Measurements from ENCODE around the gene KTN1.

KTN1 gene

DNA sequence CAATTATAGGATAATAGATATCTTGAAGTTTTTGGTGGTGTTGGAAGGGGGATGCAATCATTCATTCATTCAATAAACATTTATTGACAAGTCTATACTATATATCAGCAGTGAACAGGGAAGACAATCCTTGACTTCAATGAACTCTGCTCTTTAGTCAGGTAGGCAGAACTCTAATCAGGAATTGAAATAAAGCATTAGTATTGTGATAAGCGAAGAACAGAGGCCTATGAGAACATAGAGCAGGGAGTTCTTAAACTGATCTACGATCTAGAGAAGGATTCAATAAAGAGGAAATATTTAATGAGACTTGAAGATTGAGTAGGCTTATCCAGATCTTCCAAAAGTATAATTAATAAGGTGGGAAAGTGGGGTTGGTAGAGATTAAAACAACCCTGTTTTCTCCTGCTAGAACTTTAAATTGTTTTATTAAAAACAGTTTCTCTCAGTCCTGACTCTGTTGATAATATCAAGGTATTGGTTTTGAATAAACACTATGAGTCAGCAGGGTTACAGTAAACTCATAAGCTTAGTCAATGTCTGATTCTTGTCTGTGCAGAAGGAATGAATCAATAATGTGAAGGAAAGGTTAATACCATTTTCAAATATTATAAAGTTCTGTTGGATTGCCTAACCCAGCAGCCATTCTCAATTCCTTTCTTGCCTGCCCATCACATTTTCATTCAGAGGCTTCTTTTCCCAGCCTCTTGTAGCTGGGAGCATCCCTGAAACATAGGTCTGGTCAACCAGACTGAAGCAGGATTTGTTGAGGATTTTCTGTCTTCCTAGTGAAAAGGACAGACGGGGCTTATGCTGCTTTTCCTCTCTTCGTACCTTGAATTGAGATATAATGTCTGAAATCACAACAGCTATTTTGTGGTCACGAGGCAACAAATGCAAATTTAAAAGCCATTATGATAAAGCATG lies 38.9 kb upstream of the KTN1 start:
- Histone ChIP-seq H3K79me2 (no peaks in the 10 kb centered on the region), H3K27ac (no peak overlapping the region), H2AFZ (peak overlapping the region; percentile 30), H3K36me3 (ENCODE audit: control insufficient read depth, insufficient read depth, low read length) (no peaks in the 10 kb centered on the region), H3K9ac (no peak overlapping the region), H3K4me2 (ENCODE audit: low read length) (no peak overlapping the region), H3K4me3 (ENCODE audit: low read depth, low read length) (no peak overlapping the region), H3K9me3 (ENCODE audit: control insufficient read depth, low read length) (no peaks in the 10 kb centered on the region), H3K4me1 (no peaks in the 10 kb centered on the region), H3K27me3 (ENCODE audit: control insufficient read depth, insufficient read depth, low read length) (no peaks in the 10 kb centered on the region)
- TF ChIP-seq, protein P1, sequence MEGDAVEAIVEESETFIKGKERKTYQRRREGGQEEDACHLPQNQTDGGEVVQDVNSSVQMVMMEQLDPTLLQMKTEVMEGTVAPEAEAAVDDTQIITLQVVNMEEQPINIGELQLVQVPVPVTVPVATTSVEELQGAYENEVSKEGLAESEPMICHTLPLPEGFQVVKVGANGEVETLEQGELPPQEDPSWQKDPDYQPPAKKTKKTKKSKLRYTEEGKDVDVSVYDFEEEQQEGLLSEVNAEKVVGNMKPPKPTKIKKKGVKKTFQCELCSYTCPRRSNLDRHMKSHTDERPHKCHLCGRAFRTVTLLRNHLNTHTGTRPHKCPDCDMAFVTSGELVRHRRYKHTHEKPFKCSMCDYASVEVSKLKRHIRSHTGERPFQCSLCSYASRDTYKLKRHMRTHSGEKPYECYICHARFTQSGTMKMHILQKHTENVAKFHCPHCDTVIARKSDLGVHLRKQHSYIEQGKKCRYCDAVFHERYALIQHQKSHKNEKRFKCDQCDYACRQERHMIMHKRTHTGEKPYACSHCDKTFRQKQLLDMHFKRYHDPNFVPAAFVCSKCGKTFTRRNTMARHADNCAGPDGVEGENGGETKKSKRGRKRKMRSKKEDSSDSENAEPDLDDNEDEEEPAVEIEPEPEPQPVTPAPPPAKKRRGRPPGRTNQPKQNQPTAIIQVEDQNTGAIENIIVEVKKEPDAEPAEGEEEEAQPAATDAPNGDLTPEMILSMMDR (IDR thresholded peaks at IDR 0.05), result no peak

DNA sequence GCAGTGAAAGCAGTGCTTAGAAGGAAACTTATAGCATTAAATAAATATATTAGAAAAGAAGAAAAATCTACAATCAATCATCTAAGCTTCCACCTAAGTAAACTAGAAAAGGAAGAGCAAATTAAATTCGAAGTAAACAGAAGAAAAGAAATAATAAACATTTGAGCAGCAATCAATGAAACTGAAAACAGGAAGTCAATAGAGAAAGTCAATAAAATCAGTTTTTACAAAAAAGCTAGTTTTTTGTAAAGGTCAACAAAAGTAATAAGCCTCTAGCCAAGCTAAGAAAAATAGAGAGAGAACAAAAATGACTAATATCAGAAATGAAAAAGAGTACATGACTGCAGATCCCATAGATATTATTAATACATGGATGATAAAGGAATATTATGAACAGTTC lies 34.2 kb upstream of the KTN1 start:
- Histone ChIP-seq H3K9ac (no peak overlapping the region), H3K27me3 (ENCODE audit: control insufficient read depth, insufficient read depth, low read length) (no peaks in the 10 kb centered on the region), H3K4me2 (ENCODE audit: low read length) (no peak overlapping the region), H2AFZ (no peak overlapping the region), H3K9me3 (ENCODE audit: control insufficient read depth, low read length) (no peaks in the 10 kb centered on the region), H3K4me1 (no peaks in the 10 kb centered on the region), H3K27ac (no peak overlapping the region), H3K79me2 (no peaks in the 10 kb centered on the region), H3K36me3 (ENCODE audit: control insufficient read depth, insufficient read depth, low read length) (no peaks in the 10 kb centered on the region), H3K4me3 (ENCODE audit: low read depth, low read length) (no peak overlapping the region)
- TF ChIP-seq, protein P1 (IDR thresholded peaks at IDR 0.05), result no peak

DNA sequence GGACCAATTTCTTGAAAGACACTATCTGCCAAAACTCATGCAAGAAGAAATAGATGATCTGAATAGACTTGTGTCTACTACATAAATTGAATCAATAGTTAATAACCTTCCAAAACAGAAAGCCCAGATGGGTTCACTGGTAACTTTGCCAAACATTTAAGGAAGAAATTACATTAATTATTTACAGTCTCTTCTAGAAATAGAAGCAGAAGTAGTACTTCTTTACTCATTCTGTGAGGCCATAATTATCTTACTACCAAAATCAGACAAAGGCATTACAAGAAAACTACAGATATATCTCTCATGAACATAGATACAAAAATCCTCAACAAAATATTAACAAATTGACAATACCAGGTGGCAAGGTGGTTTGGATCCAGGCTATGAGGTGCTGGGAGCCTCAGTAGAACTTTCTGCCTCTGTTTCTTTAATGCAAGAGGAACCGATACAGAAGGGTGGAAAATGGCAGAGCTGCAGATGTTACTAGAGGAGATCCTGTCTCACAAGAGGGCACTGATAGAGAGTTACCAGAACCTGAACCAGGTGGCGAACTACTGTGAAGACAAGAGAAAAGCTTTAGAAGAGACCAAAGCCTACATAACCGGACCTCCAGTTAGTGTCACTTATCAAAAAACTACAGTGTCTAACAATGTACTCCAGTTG lies 33.7 kb upstream of the KTN1 start:
- Histone ChIP-seq H3K9ac (no peak overlapping the region), H3K4me2 (ENCODE audit: low read length) (no peak overlapping the region), H3K4me3 (ENCODE audit: low read depth, low read length) (no peak overlapping the region), H3K9me3 (ENCODE audit: control insufficient read depth, low read length) (no peaks in the 10 kb centered on the region), H3K4me1 (no peaks in the 10 kb centered on the region), H2AFZ (no peak overlapping the region), H3K27me3 (ENCODE audit: control insufficient read depth, insufficient read depth, low read length) (no peaks in the 10 kb centered on the region), H3K27ac (no peak overlapping the region), H3K36me3 (ENCODE audit: control insufficient read depth, insufficient read depth, low read length) (no peaks in the 10 kb centered on the region), H3K79me2 (no peaks in the 10 kb centered on the region)
- TF ChIP-seq, protein P1 (IDR thresholded peaks at IDR 0.05), result no peak

DNA sequence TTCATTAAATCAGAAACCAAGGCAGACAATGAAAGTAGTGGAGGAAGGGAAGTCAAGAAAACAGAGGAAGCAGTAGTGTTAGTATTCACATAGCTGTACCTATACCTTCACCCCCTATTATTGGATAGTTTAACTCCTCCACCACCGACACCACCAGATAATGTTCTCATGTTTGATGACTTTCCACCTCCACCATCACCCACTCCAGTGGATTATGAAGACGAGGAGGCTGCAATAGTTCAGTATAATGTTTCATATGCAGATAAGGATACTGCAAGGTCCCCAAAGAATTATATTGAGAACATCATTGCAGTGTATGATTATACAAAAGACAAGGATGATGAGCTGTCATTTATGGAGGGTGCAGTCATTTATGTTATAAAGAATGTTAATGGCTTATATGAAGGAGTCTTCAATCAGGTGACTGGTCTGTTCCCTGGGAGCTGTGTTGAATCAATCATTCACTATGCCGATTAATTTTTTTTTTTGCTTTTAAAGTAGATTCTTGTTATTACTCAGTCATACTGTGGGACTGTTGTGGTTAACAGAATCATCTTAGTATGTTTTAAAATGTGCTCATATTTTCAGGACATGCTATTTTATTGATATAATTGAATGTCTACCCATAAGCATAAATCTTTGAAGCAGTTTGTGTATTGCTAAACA lies 32.2 kb upstream of the KTN1 start:
- no peak overlapping the region for H3K9ac ChIP-seq
- TF ChIP-seq, protein P1 (IDR thresholded peaks at IDR 0.05), result no peak
- H3K9me3 ChIP-seq (ENCODE audit: control insufficient read depth, low read length), result no peaks in the 10 kb centered on the region
- no peak overlapping the region for H3K4me2 ChIP-seq (ENCODE audit: low read length)
- H3K4me3 ChIP-seq (ENCODE audit: low read depth, low read length), result no peak overlapping the region
- no peaks in the 10 kb centered on the region for H3K27me3 ChIP-seq (ENCODE audit: control insufficient read depth, insufficient read depth, low read length)
- no peaks in the 10 kb centered on the region for H3K79me2 ChIP-seq
- H3K4me1 ChIP-seq, result no peaks in the 10 kb centered on the region
- no peak overlapping the region for H2AFZ ChIP-seq
- H3K27ac ChIP-seq, result no peak overlapping the region
- H3K36me3 ChIP-seq (ENCODE audit: control insufficient read depth, insufficient read depth, low read length), result no peaks in the 10 kb centered on the region

Measured in parathyroid adenoma (tissue), 2 donors.